ENCODE data around the gene KCTD4.

The KCTD4 gene

DNA sequence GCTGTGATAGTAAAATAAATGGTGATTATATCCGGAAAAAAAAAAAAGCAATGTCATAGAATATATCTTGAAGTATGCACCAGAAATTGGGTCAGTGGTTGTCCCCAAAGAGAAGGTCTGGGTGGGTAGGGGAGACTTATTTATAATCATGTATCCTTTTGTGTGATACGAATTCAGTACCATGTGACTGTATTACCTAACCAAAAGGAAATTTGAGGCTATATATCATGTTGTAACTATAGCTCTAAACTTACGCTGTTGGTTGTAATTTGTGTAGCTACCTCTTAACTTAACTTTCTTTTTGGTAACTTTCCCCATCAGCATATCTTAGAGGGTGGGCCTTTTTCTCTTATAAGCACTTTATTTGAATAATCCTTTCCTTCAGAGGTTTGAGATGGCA lies 25.2 kb upstream of the KCTD4 start:
- POLR2A ChIA-PET (ENCODE audit: low non-redundant PET): no interaction called here
- TF ChIP-seq, protein P1, sequence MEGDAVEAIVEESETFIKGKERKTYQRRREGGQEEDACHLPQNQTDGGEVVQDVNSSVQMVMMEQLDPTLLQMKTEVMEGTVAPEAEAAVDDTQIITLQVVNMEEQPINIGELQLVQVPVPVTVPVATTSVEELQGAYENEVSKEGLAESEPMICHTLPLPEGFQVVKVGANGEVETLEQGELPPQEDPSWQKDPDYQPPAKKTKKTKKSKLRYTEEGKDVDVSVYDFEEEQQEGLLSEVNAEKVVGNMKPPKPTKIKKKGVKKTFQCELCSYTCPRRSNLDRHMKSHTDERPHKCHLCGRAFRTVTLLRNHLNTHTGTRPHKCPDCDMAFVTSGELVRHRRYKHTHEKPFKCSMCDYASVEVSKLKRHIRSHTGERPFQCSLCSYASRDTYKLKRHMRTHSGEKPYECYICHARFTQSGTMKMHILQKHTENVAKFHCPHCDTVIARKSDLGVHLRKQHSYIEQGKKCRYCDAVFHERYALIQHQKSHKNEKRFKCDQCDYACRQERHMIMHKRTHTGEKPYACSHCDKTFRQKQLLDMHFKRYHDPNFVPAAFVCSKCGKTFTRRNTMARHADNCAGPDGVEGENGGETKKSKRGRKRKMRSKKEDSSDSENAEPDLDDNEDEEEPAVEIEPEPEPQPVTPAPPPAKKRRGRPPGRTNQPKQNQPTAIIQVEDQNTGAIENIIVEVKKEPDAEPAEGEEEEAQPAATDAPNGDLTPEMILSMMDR (conservative IDR thresholded peaks at IDR 0.05; ENCODE audit: low read depth): no peak
- H3K27ac ChIP-seq: no peak overlapping the region
- CTCF ChIA-PET: no interaction called here
- DNase-seq (ENCODE audit: low spot score): no peak

DNA sequence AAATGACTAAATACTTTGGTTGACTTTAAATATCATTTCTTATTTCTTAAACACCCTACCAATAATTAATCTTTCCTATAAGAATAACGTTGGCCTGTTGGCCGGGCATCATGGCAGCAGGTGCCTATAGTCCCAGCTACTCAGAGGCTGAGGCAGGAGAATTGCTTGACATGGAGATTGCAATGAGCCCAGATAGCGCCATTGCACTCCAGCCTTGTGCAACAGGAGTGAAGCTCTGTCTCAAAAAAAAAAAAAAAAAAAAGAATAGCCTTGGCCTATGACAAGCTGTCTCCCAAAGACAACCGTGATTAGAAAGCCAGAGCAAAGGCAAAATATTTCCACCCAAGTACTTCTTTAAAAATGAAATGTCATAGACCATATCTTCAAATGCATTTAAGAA lies 24.5 kb upstream of the KCTD4 start:
- DNase-seq (ENCODE audit: low spot score): no peak
- ChIA-PET CTCF (no interaction called here), POLR2A (ENCODE audit: low non-redundant PET) (no interaction called here)
- no peak overlapping the region for H3K27ac ChIP-seq
- TF ChIP-seq, protein P1 (conservative IDR thresholded peaks at IDR 0.05; ENCODE audit: low read depth): no peak

DNA sequence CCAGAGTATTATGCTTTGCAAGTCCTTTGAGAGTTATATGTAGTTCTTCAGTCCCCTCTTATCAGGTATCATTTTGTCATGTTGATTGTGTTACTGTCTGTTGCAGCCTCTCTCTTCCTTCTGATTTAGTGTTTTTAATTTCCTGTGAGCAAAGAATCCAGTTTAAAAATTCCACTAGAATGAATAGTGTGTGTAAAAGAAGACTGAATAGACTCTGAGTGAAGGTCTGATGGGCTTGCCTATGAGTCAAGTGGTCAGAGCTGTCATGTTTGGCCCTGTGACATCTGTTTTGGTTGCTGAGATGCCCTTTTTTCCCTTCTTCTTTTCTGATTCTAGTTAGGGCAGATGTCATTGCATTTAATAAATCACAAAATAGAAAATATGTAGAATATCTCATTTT lies 23.3 kb upstream of the KCTD4 start:
- ChIA-PET CTCF (no interaction called here), POLR2A (ENCODE audit: low non-redundant PET) (no interaction called here)
- no peak overlapping the region for H3K27ac ChIP-seq
- TF ChIP-seq, protein P1 (conservative IDR thresholded peaks at IDR 0.05; ENCODE audit: low read depth): no peak
- DNase-seq (ENCODE audit: low spot score): no peak

DNA sequence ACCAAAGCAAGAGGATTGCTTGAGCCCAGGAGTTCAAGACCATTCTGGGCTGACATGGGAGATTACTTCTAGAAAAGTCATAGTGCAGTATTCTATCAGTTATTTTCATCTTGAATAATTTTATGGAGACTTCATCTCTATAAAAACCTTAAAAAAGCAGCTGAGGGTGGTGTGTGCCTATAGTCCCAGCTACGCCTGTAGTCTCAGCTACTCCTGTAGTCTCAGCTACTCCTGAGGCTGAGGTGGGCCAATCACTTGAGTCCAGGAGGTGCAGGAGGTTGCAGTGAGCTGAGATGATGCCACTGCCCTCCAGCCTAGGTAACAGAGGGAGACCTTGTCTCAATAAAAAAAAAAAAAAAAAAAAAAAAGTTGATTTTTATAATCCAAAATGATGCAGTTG lies 22.1 kb upstream of the KCTD4 start:
- CTCF ChIA-PET: no interaction called here

DNA sequence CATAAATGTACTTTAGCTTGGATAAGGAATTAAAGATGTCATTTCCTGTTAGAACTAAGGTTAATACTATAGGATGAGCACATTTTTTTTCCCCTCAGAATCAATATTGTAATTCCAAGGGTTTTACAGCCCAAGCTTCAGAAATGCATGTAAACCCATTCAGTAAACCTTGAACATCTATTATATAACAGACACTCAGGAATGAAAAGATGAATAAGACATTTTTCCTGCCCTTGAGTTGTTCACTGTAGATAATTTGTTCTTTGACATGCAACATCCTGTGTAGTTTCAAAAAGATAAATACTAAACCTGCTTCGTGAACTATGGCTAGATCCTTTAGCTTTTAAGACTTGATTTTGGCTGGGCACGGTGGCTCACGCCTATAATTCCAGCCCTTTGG lies 21.7 kb upstream of the KCTD4 start:
- DNase-seq (ENCODE audit: low spot score): no peak
- ChIA-PET CTCF (no interaction called here), POLR2A (ENCODE audit: low non-redundant PET) (no interaction called here)
- TF ChIP-seq, protein P1 (conservative IDR thresholded peaks at IDR 0.05; ENCODE audit: low read depth): no peak
- no peak overlapping the region for H3K27ac ChIP-seq

More for the DNA sequence above, 22.1 kb upstream of the KCTD4 start:
- no peak overlapping the region for H3K27ac ChIP-seq
- DNase-seq (ENCODE audit: low spot score): no peak
- POLR2A ChIA-PET (ENCODE audit: low non-redundant PET): no interaction called here
- TF ChIP-seq, protein P1 (conservative IDR thresholded peaks at IDR 0.05; ENCODE audit: low read depth): no peak

DNA sequence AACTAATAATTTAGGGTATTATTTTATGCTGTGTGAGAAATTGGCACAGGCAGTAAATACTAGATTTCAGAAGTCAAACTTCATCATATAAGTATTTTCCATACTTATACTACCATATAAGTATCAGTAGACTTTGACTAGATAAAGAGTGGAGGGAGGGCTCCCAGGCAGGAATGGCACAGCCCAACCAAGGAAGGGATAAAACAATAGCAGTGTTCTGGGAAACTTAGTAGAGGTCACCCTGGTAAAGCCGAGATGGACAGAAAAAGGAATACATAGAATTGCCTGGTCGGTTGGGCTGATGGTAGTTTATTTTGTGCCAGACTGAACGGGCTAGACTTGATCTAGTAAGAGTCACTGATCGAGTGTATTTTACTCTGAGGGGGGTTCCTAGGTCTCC lies 19.6 kb upstream of the KCTD4 start:
- CTCF ChIA-PET: no interaction called here
- POLR2A ChIA-PET (ENCODE audit: low non-redundant PET): no interaction called here
- no peak overlapping the region for H3K27ac ChIP-seq
- TF ChIP-seq, protein P1 (conservative IDR thresholded peaks at IDR 0.05; ENCODE audit: low read depth): no peak
- DNase-seq (ENCODE audit: low spot score): no peak

DNA sequence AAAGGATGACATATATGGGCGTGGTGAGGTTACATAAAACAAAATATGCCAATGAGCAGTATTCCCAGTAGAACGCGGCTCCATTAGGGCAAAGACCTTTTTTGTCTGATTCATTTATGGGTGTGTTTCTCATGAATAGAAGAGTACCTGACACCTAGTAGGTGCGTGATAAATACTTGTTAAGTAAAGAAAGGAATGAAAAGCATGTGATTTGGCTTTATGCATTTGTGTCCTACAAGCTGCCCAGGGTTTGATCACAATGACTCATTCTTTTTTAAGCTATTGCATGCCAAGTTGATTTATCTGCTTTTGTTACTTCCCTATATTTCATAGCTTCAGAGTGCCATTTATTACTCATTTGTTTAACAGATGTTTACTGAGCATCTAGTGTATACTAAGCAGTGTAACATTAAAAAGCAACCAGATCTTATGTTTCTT lies 19.1 kb upstream of the KCTD4 start:
- TF ChIP-seq, protein P1 (conservative IDR thresholded peaks at IDR 0.05; ENCODE audit: low read depth): no peak
- POLR2A ChIA-PET (ENCODE audit: low non-redundant PET): no interaction called here
- H3K27ac ChIP-seq: no peak overlapping the region
- DNase-seq (ENCODE audit: low spot score): peak; percentile 86
- CTCF ChIA-PET: interaction anchor here (0.9 kb wide), 1 partner anchor 21 kb away, joined by 9 read pairs; no protein-coding TSS in a partner anchor
